ENCODE results near the gene UFM1.
"Not testable (repeated sequence)": the region's sequence is repeated elsewhere in the genome, so short reads cannot be mapped to it uniquely, and the experiment has no call there.

Gene UFM1

DNA sequence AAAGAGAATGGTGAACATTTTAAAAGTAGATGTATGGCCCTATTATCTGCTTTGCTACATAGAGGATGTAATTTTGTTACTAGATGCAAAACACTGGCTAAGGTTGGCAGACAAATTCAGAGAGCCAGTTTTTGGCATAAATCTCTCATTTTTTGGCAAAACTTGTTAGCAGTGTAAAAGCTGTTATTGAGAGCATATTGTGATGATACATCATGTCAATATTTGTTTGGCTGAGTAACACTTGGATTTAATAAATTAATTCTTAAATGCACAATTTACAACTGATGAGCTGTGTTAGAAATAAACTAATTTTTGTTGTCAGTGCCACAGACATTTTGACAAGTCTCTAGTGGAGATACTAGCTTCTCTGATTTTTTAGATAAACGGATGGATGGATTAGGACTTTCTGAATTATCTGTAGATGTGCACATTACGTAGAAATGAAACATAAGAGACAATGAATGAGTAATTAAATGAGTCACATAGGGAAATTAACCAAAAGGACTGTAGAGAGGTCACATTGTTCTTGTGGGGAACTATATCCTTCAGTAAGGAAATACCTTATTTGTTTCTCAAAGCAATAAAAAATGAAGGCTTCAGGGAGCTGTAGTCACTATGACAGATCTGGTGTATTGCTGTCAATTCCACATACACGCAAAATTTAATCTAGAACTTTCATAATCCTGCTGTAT lies 17.4 kb downstream of the UFM1 start:
- no peak for DNase-seq

DNA sequence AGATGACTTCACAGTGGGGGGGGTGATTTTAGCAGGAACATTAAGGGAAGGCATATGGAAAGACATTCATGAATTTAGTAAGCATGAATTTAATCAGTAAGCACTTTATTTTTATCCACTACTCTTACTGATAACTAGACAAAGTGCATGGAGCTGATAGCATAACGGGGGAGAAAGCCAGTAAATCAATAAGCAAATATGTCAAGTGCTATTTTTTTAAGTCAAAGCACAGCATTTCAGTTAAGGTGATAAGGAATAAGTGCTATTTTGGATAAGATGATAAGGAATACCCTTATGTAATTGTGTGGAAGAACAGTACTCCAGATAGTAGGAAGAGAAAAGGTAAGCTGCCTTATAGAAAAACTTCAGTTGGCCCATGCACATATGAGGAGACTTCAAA lies 19.4 kb downstream of the UFM1 start:
- DNase-seq, result no peak

DNA sequence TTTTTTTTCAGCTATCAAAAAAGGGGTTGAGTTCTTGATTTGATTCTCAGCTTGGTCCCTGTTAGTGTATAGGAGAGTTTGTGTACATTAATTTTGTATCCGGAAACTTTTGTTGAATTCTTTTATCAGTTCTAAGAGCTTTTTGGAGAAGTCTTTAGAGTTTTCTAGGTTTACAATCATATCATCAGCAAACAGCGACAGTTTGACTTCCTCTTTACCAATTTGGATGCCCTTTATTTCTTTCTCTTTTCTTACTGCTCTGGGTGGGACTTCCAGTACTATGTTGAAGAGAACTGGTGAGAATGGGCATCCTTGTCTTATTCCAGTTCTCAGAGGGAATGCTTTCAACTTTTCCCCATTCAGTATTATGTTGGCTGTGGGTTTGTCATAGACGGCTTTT lies 20.4 kb downstream of the UFM1 start:
- not testable (repeated sequence) for DNase-seq

DNA sequence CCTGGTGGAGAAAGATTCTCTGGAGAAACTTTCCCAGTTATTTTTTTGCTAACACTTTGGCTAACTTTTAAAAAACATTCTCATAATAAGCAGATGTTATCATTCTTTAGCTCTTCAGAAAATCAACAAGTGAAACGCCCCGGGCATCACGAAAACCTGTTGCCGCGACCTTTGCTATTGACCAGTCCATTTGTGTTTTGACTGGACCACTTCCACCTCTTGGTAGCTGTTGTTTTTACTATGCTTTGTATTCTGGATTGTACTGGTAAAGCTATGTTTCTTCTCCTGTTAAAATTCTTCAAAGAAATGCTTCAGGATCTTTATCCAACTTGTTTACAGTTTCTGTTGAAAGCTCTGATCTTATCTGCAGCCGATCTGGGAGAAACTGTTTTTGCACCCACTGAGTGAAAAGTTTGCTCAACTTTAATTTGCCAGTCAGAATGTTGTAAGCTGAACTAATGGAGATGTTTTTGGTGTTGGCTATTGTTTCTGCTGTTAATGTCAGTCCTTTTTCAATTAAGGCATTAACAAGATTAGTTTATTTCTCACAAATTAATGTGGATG lies 23.3 kb downstream of the UFM1 start:
- DNase-seq, result no peak

DNA sequence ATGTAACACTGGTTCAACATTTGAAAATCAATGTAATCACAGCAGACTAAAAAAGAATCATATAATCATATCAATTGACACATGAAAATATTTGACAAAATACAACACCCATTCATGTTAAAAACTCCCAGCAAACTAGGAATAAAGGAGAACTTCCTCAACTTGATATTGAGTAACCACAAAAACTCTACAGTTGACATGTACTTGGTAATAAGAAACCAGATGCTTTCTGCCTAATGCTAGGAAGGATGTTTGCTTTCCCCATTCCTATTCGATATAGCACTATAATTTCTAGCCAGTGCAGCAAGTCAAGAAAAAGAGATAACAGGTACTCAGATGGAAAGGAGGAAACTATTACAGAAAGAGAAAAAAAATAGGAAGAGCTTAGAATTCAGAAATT lies 26.9 kb downstream of the UFM1 start:
- no peak for DNase-seq

DNA sequence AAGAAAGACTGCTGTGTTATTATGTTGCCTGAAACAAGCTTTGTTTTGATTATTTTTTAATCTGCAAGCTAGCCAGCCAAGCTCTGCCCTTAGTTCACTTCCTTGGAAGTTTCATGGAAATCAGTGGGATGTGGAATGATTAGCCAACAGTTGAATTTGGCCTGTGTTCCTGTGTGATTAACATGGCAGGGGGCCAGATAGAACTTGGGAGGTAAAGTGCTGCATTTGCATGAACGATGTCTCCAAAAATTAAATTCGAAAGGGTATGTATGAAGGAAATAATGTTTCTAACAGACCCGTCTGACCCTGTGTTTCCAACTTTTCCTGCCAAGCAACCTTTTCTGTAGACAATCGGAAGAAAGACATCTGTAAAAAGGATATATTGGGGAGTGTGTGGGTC lies 32.2 kb downstream of the UFM1 start:
- DNase-seq, result no peak

DNA sequence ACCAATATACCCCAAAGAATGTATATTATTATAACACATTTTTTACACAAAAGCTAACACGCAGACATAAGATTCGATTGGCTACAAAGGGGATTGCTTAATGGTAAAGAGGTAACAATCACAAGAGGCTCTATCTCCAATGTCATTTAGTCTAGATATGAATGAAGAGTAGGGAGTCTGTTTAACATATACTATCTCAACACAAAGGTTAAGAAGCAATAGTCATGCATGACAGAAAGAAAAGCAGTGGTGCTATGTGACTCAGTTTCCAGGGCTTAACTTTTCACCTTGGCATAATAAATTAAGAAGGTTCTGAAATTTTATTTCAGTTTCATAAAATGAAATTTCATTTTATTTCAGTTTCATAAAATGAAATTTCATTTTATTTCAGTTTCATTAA lies 33.3 kb downstream of the UFM1 start:
- no peak for DNase-seq

DNA sequence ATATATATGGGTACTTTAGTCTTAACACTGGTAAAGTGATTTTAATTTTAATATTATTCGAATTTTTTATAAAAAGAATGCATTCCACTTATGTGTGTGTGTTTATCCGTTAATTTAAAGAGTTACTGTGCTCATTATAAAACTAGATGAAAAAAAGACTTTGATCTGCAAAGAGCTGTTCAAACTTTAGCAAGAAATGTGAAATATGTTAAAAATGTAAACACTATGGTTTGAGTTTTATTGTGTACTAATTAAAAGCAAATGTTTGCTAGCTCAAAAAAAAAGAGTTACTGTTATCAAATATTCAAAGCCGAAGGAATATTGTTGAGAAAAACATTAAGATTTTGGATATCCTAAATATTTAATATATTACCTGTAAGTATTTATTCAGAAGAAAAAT lies 34.5 kb downstream of the UFM1 start:
- no peak for DNase-seq

DNA sequence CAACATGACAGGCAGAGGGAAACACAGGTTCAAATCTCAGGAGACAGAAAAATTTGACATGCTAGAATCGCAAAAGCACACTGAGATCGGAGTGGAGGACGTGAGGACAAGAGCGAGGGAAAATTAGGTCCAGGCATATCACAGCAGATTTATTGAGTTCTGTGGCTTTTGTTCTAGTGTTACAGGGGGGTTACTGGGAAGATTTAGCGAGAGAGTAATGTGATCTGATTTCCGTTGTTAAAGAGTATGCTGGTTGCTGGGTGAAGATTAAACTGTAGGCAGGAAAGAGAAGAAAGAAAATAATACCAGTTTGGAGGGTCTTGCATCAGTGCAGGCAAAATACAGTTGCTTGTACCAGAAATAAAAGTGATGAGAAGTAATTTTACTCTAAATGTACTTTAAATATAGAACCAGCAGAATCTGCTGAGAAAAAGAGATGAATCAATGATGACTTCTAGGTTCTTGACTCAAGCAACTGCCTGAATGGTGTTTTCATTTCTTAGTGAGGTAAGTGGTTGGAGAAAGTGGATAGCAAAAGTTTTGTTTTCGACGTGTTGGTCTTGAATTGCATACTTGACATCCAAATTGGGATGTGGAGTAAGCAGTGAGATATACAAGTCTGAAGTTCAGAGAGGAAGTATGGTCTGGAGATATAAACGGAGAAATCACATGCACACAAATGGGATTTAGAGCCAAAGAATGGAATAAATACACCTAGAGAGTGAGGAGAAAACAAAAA lies 35.7 kb downstream of the UFM1 start:
- DNase-seq, result no peak

DNA sequence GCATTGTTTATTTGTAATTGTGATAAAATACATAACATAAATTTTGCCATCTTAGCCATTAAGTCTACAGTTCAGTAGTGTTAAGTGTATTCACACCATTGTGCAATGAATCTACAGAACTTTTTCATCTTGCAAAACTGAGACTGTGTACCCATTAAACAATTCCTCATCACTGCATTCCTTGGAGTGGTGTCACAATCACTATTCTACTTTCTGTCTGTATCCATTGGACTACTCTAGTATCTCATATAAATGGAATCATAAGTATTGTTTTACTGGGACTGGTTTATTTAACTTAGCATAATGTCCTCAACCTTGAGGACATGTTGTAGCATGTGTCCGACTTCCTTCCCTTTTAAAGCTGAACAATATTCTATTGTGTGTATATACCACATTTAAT lies 36.8 kb downstream of the UFM1 start:
- DNase-seq, result no peak

DNA sequence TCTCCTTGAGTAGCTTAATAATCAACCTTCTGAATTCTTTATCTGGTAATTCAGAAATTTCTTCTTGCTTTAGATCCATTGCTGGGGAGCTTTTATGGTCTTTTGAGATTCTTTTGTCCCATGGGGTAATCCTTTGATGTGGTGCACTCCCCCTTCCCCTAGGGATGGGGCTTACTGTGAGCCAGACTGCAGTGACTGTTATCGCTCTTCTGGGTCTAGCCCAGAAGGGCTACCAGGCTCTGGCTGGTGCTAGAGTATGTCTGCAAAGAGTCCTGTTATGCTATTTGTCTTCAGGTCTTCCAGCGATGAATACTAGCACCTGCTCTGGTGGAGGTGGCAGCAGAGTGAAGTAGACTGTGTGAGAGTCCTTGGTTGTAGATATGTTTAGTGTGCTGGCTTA lies 41.7 kb downstream of the UFM1 start:
- DNase-seq, result no peak

DNA sequence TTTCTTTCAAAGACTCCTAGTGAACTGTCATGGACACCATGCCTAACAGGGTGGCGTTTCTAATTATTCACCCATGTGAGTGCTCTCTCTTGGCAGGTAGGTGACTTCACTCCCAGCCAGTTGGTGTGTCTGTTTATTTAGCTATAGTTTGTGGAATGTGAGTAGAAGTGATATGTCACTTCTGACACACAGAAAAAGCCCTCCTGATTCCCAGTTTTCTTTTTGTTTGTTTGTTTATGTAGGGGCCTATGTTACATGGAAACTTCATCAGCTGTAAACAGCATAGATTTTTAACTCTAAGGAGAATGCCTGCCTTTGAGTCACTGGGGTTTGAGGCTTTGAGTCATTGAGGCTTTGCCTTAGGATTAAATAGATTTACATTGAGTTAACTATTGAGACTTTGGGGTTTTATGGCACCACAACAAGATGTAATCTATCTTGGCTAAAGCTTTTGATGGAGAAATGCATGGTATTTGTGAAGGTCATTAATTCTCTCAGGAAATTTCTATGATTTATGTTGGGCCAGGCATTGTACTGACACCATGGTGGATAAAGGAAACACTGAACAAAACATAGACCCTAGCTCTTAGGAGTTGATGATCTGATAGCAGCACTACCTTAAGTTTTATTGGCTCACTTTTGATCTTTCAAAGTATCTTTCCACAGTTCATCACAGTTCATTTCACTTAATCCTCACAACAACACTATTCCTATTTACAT lies 45.3 kb downstream of the UFM1 start:
- peak; percentile 12 for DNase-seq

DNA sequence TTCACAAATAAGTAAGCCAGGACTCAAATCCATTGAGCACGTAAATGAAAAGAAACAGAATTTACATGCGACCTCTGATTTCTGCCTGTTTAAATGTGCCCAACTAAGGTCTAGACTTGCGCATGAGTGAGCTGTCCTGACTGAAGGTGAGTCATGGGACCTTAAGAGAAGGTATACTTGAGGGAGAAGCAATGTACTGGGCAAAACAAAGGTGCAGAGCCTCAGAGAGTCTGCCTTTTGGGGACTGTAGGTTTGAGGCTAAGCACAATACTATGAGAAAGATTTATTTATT lies 45.8 kb downstream of the UFM1 start:
- no peak for DNase-seq

DNA sequence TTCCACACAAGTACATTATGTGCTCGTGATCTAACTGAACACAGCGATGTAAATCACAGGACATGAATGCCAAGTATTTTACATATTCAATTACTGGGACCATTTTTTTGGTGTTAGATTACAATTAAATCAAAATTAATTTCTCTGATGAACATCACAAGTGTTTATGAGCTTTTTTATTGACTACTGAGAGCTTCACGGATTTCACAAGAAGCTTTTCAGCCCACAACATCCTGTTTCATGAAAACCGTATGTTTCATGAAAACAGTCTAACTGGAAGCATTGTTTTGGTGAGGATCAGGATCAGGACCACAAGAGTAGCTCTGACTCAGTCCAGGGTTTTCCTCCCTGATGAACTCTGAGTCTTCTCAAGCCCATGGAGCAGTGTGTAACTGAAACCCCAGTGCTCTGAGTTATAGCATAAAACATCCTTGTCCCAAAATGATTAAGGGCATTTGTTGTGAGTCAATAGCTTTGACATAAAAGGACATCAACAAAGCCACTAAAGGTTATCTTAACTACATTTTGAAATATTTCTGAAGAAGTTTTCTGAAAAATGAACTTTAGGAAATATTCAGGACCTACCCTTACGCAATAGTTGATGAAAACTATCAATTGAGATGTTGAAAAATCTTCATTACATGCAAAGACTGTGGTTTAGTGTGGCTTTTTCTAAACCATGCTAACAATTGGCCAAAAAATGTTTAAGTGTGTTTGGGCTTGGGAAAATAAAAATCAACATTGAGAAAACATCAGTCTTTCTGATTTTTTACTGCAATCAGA lies 49.3 kb downstream of the UFM1 start:
- peak; percentile 8 for DNase-seq

DNA sequence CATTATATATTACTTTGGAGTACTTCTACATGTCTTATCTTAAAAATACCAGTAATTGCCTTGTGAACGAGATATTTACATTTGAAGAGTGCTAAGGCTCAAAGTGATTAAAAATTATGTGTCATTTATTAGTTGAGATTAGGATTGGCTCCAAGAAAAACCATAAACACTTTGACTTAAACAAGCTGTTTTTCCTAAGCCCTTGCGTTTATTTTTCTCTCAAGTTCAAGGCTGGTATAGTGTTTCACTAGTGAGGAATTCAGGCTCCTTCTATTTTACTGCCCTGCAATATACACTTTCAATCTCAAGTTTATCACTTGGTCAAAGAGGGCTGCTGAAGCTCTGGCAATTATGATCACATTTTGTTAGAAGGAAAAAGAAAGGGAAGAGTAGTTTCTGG lies 49.9 kb downstream of the UFM1 start:
- no peak for DNase-seq

DNA sequence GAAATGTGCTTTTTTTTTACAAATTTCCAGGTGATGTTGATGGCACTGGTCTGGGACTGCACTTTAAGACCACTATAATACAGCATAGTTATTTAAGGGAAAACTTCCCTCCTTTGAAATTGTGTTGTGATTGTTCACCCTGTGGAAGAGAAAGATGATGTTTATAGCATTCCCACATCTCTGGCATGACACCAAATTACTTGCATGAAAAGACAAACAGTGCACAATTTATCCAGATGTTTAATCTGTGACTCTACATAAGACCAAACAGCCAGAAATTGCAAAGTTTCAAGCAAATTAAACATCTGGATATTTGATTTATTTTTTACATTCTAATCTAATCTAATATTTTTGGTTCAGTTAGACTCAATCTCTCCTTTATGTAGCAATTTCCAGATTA lies 51.6 kb downstream of the UFM1 start:
- no peak for DNase-seq

DNA sequence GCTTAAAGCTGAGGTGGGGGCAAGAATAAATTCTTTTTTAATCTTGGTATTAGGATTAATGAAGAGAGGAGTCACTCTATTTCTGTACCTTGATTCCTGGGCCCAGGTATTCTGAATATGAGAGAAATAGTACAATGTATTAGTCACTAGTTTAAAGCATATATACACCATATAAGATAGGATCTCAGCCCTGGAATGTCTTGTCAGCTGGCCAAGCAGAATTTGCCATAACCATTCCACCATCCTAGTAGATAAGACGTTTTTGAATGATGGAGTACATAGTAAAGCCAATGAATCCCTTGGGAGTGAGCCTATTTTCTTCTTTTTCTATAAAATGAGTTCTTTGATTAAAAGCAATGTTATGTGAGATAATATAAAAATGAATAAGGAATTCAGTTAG lies 55.6 kb downstream of the UFM1 start:
- DNase-seq, result peak; percentile 77

DNA sequence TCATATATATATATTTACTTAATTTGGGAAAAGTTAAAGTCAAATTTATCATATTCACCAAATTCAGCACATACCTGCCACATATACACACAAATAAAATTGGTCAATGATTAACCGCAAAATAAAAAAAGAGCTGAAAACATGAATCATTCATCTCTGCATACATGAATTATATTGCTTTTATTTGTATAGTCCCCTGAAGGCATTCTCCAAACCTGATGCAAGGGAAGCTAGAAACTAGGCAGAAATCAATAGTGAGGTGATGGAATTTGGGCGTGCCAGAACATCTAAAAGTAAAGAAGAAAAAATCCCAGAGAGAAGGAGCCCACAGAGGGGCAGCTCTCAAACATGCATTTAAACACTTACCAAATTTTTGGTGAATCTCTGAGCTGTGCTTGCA lies 60.1 kb downstream of the UFM1 start:
- no peak for DNase-seq

DNA sequence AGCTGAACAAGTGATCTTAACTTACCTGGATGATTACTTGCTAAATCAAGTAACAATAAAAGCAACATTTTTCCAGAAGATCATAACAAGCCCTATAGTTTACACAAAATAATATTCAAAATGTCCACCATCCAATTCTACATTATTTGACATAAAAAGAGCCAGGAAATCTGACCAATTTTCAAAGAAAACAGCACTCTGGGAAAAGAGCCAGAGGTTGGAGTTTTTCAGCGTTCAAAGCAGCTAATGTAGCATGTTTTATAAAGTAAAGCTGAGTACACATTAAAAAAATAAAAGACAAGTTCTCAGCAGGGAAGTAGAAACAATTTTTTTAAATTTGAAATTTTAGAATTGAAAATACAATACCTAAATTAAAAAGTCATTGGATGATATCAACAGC lies 62.6 kb downstream of the UFM1 start:
- DNase-seq, result no peak

Data from NCI-H226 (cell line).